ENCODE results near the gene CEP41. TPM values are rescaled to one million over a fixed set of nuclear protein-coding genes. Genes with fewer than 3 reads are reported as not detected.

Gene CEP41
- total and polyA plus RNA-seq, 2 donors (not counting 3 experiments of a cell fraction or from before 2014, with no cell fraction given), result 19.5 to 26.8 TPM

- H3K27ac ChIP-seq (ENCODE audit: insufficient read depth, low read depth, low read length), result no peak overlapping the region
- TF ChIP-seq CTCF (IDR thresholded peaks at IDR 0.05; ENCODE audit: extremely low read depth in 1 of 2, insufficient read depth in 1 of 2, low read depth in 1 of 2, low read length in 2 of 2) (no peak), FOS (IDR thresholded peaks at IDR 0.05; ENCODE audit: borderline replicate concordance, insufficient read depth, low read length) (no peak), EZH2 (IDR thresholded peaks at IDR 0.05; ENCODE audit: borderline replicate concordance, low read depth, low read length, severe bottlenecking) (no peak), MAX (IDR thresholded peaks at IDR 0.05; ENCODE audit: insufficient read depth, insufficient read length) (no peak), GATA2 (IDR thresholded peaks at IDR 0.05; ENCODE audit: insufficient read depth, insufficient read length, low read depth, low read length) (no peak), POLR2AphosphoS5 (IDR thresholded peaks at IDR 0.05; ENCODE audit: insufficient read depth, low read depth, low read length) (no peak)
- no peaks in the 10 kb centered on the region for H3K27me3 ChIP-seq (ENCODE audit: control insufficient read depth in 2 of 2, insufficient read depth in 2 of 2, low read length in 2 of 2)
- dilution Hi-C loops (cut with MboI; ENCODE audit: extremely low pct_ligation_motif_present, low sequenced_read_pairs), result no loop called here
- H3K9ac ChIP-seq (replicated peaks; ENCODE audit: extremely low read depth, insufficient read depth, low read length), result no peak overlapping the region
- POLR2A ChIA-PET, result no interaction called here
- peaks cover 0 to under 1% of the 10 kb centered on the region in 2 experiments for H3K36me3 ChIP-seq (ENCODE audit: control insufficient read depth in 2 of 2, extremely low read depth in 1 of 2, insufficient read depth in 2 of 2, low read length in 2 of 2)
- DNase-seq (ENCODE audit: low read depth, low spot score) (no peak), FAIRE-seq (no peak)
- peaks cover 3% of the 10 kb centered on the region for H3K4me1 ChIP-seq (ENCODE audit: control insufficient read depth, extremely low read depth, insufficient read depth, low read length)
- no peaks in the 10 kb centered on the region for H3K9me3 ChIP-seq (replicated peaks; ENCODE audit: control insufficient read depth, insufficient read depth, low read length)
- no peaks in the 10 kb centered on the region for H4K20me1 ChIP-seq (replicated peaks; ENCODE audit: control insufficient read depth, extremely low read depth, insufficient read depth, low read length)
- no peak overlapping the region for H3K4me3 ChIP-seq (replicated peaks in 1 of 3; ENCODE audit: insufficient read depth in 1 of 3, low read depth in 1 of 3, low read length in 3 of 3)
- intact Hi-C loops (cut with micrococcal nuclease), result no loop called here
- CTCF ChIA-PET, result interaction anchor here (1.3 kb wide), 1 partner anchor 9 kb away, joined by 3 read pairs; no protein-coding TSS in a partner anchor
- no peak overlapping the region for H2AFZ ChIP-seq (ENCODE audit: low read depth, low read length)
- no peaks in the 10 kb centered on the region for H3K9me1 ChIP-seq (replicated peaks; ENCODE audit: control insufficient read depth, extremely low read depth, insufficient read depth, low read length)
- H3K4me2 ChIP-seq (ENCODE audit: insufficient read depth, low read length), result no peak overlapping the region
- H3K79me2 ChIP-seq (ENCODE audit: control insufficient read depth, insufficient read depth, low read length), result no peaks in the 10 kb centered on the region
- no TSS peak for BruUV-seq (replicated peaks)
These were observed 19.1 kb downstream of the CEP41 start for GRCh38 chr7:130421684-130422083.

All from endothelial cell of umbilical vein (primary cell).